CD14-positive monocyte (primary cell): ENCODE results near the gene MESD. TPM values are rescaled to one million over a fixed set of nuclear protein-coding genes. Genes with fewer than 3 reads are reported as not detected.

Experiments
- DNase-seq, 3 donors: peaks; one replicate each; pipeline ENCODE4 v3.0.0-alpha.2; 2011 to 2022
- H2AFZ ChIP-seq: 2 replicates; pipeline ENCODE4 v1.6.0; 2012; ENCODE audit warnings: mild to moderate bottlenecking, low read depth, low read length, inconsistent platforms; ENCODE audit not compliant: insufficient read depth, poor library complexity, severe bottlenecking
- H3K27ac ChIP-seq, 2 donors: 1 replicate in 1 of 2; 2 replicates in 1 of 2; pipeline ENCODE4 v1.5.1; 2012 to 2013; ENCODE audit warnings: low read length in 2 of 2, control low read depth in 1 of 2, inconsistent platforms in 1 of 2, low read depth in 1 of 2, mild to moderate bottlenecking in 1 of 2
- H3K27me3 ChIP-seq, 2 donors: one replicate each; pipeline versions ENCODE4 v1.6.0 to v1.6.1; 2011 to 2013; ENCODE audit warnings: low read length in 2 of 2; ENCODE audit not compliant: control insufficient read depth in 2 of 2, insufficient read depth in 2 of 2
- H3K36me3 ChIP-seq, 2 donors: replicated peaks in 1 of 2; 1 replicate in 1 of 2; 2 replicates in 1 of 2; pipeline versions ENCODE4 v1.5.1 to v1.6.1; 2012 to 2013; ENCODE audit warnings: low read length in 2 of 2, control low read depth in 1 of 2, inconsistent platforms in 1 of 2, mild to moderate bottlenecking in 1 of 2; ENCODE audit not compliant: insufficient read depth in 2 of 2, control insufficient read depth in 1 of 2
- H3K4me1 ChIP-seq, 2 donors: 1 replicate in 1 of 2; 2 replicates in 1 of 2; pipeline versions ENCODE4 v1.5.1 to v1.6.1; 2012 to 2013; ENCODE audit warnings: low read length in 2 of 2, control low read depth in 1 of 2, inconsistent platforms in 1 of 2, mild to moderate bottlenecking in 1 of 2, moderate library complexity in 1 of 2; ENCODE audit not compliant: insufficient read depth in 2 of 2, control insufficient read depth in 1 of 2
- H3K4me2 ChIP-seq: replicated peaks from 2 replicates; pipeline ENCODE3; 2012; ENCODE audit warnings: low read length, moderate library complexity, mild to moderate bottlenecking; ENCODE audit not compliant: poor library complexity, severe bottlenecking; ENCODE audit errors: extremely low read depth
- H3K4me3 ChIP-seq, 3 experiments: fragments of 200-600 bp in 1 of 3; sonication (generic) in 1 of 3; replicated peaks in 1 of 3; 1 replicate in 2 of 3; 2 replicates in 1 of 3; pipeline ENCODE4 v1.5.1; 2011 to 2013; ENCODE audit warnings: low read length in 3 of 3, mild to moderate bottlenecking in 3 of 3, control low read depth in 2 of 3, low read depth in 2 of 3, inconsistent platforms in 1 of 3, moderate library complexity in 1 of 3
- H3K79me2 ChIP-seq: 2 replicates; pipeline ENCODE4 v1.6.0; 2012; ENCODE audit warnings: mild to moderate bottlenecking, control low read depth, inconsistent platforms, low read length, moderate library complexity; ENCODE audit not compliant: insufficient read depth
- H3K9ac ChIP-seq: 2 replicates; pipeline ENCODE4 v1.6.0; 2017; ENCODE audit warnings: low read length, mild to moderate bottlenecking; ENCODE audit not compliant: insufficient read depth, poor library complexity, severe bottlenecking
- H3K9me3 ChIP-seq, 2 donors: replicated peaks in 1 of 2; 1 replicate in 1 of 2; 2 replicates in 1 of 2; pipeline versions ENCODE4 v1.5.1 to v1.6.1; 2012 to 2013; ENCODE audit warnings: low read length in 2 of 2, control low read depth in 1 of 2; ENCODE audit not compliant: control insufficient read depth in 1 of 2, insufficient read depth in 1 of 2
- H4K20me1 ChIP-seq: 2 replicates; pipeline ENCODE4 v1.6.0; 2012; ENCODE audit warnings: mild to moderate bottlenecking, low read length, control low read depth, moderate library complexity; ENCODE audit not compliant: insufficient read depth
- H3K27ac Mint-ChIP-seq, 7 donors: one replicate each; pipeline ENCODE4 v1.8.0; 2020; ENCODE audit warnings: mild to moderate bottlenecking in 7 of 7, mixed read lengths in 7 of 7, moderate library complexity in 6 of 7, inconsistent platforms in 2 of 7
- H3K27me3 Mint-ChIP-seq, 3 donors: one replicate each; pipeline ENCODE4 v1.8.0; 2021 to 2022; ENCODE audit warnings: low read depth in 3 of 3, mild to moderate bottlenecking in 3 of 3, mixed read lengths in 3 of 3, moderate library complexity in 3 of 3, inconsistent platforms in 1 of 3
- H3K36me3 Mint-ChIP-seq, 2 donors: one replicate each; pipeline ENCODE4 v1.8.0; 2020; ENCODE audit warnings: mixed read lengths in 2 of 2, inconsistent platforms in 1 of 2, mild to moderate bottlenecking in 1 of 2
- H3K4me1 Mint-ChIP-seq: one replicate; pipeline ENCODE4 v1.8.0; 2020; ENCODE audit warnings: mild to moderate bottlenecking, mixed read lengths
- H3K4me3 Mint-ChIP-seq, 2 donors: one replicate each; pipeline ENCODE4 v1.8.0; 2020; ENCODE audit warnings: mild to moderate bottlenecking in 2 of 2, mixed read lengths in 2 of 2, moderate library complexity in 1 of 2
- H3K9me3 Mint-ChIP-seq, 7 donors: one replicate each; pipeline ENCODE4 v1.8.0; 2020 to 2022; ENCODE audit warnings: mixed read lengths in 7 of 7, mild to moderate bottlenecking in 6 of 7, moderate library complexity in 6 of 7, inconsistent platforms in 2 of 7
- CTCF ChIP-seq: fragments of 200-600 bp; IDR thresholded peaks from one replicate; pipeline ENCODE4 v1.8.0; 2022; ENCODE audit warnings: antibody characterized with exemption, mild to moderate bottlenecking
- WGBS: methylation state at CpG from one replicate; pipeline ENCODE4 v1.1.5; 2013; ENCODE audit warnings: missing lambda C conversion rate; ENCODE audit not compliant: insufficient coverage; 5-methylcytosine and 5-hydroxymethylcytosine counted together
- intact Hi-C, 2 donors: fragments of 100-400 bp; cut with micrococcal nuclease; formaldehyde crosslinking; loops; one replicate each; pipeline versions ENCODE4 v1.15.0 to v1.15.1; 2023
- polyA plus RNA-seq, 3 donors: library from polyadenylated mRNA; depleted of rRNA in 1 of 3; unstranded in 2 of 3; stranded (reverse) in 1 of 3; fragments of 300-500 nt in 2 of 3; fragments of >200 nt in 1 of 3; fragmentation: Illumina TruSeq in 2 of 3; gene quantifications; 1 replicate in 2 of 3; 2 replicates in 1 of 3; pipeline ENCODE4 v1.2.3, GENCODE V29; 2012 to 2021

MESD gene
- polyA plus RNA-seq, 3 donors: 5.6 to 15.7 (median 13.1) TPM

- H3K9me3 Mint-ChIP-seq: peaks cover 0 to 5% (median 3%) of the 10 kb centered on the region in 7 donors
- no peak overlapping the region for H3K9ac ChIP-seq
- no peak for DNase-seq
- H3K36me3 Mint-ChIP-seq: peaks cover 3% of the 10 kb centered on the region in 2 donors
- intact Hi-C loops: no loop called here
- H3K27ac Mint-ChIP-seq: peak overlapping the region in 3 of 7 donors; percentile 54 to 97 (median 56)
- H3K4me3 ChIP-seq: no peak overlapping the region
- H3K36me3 ChIP-seq: no peaks in the 10 kb centered on the region
- H3K27me3 ChIP-seq: no peaks in the 10 kb centered on the region
- H3K27ac ChIP-seq: no peak overlapping the region
- no peak for TF ChIP-seq CTCF
- H2AFZ ChIP-seq: no peak overlapping the region
- H3K4me3 Mint-ChIP-seq: no peak overlapping the region
- H3K79me2 ChIP-seq: no peaks in the 10 kb centered on the region
- 83% methylated on average over 1 of the region's 4 CpGs for WGBS
- no peaks in the 10 kb centered on the region for H4K20me1 ChIP-seq
- H3K27me3 Mint-ChIP-seq: peaks cover 0 to 4% (median 0%) of the 10 kb centered on the region in 3 donors
- peaks cover 56% of the 10 kb centered on the region for H3K4me1 Mint-ChIP-seq
- H3K4me1 ChIP-seq: peaks cover 52 to 64% of the 10 kb centered on the region in 2 donors
- H3K4me2 ChIP-seq: no peak overlapping the region
- no peaks in the 10 kb centered on the region for H3K9me3 ChIP-seq
Observed at GRCh38 chr15:81025721-81026370, 36.2 kb upstream of the MESD start.

GRCh38 chr15:81024936-81025335 lies 35.3 kb upstream of the MESD start:
- Mint-ChIP-seq H3K4me1 (peaks cover 47% of the 10 kb centered on the region), H3K36me3 (peaks cover 3% of the 10 kb centered on the region in 2 donors), H3K9me3 (peaks cover 0 to 5% (median 3%) of the 10 kb centered on the region in 7 donors), H3K27me3 (peaks cover 0 to 4% (median 0%) of the 10 kb centered on the region in 3 donors), H3K4me3 (peak overlapping the region; percentile 2 to 80), H3K27ac (peak overlapping the region; percentile 94 to 99 (median 98))
- no peak overlapping the region for H3K9ac ChIP-seq
- 64% methylated on average over 6 of the region's 8 CpGs for WGBS
- peak in 2 of 3 donors; percentile 33 to 40 for DNase-seq
- peaks cover 43 to 55% of the 10 kb centered on the region in 2 donors for H3K4me1 ChIP-seq
- intact Hi-C loops: loop anchor here in 1 of 2 donors (5.0 kb wide), 1 partner anchor 38 kb away; the partner anchor contains the start of gene MESD
- peak overlapping the region in 1 of 2 donors; percentile 95 for H3K27ac ChIP-seq
- no peaks in the 10 kb centered on the region for H3K27me3 ChIP-seq
- TF ChIP-seq CTCF: no peak
- H3K79me2 ChIP-seq: no peaks in the 10 kb centered on the region
- H3K4me3 ChIP-seq: peak overlapping the region in 1 of 3 experiments; percentile 64
- H3K36me3 ChIP-seq: no peaks in the 10 kb centered on the region
- peak overlapping the region; percentile 10 for H2AFZ ChIP-seq
- no peaks in the 10 kb centered on the region for H4K20me1 ChIP-seq
- H3K4me2 ChIP-seq: peak overlapping the region; percentile 70
- no peaks in the 10 kb centered on the region for H3K9me3 ChIP-seq
